Spleen (tissue), 7 donors: ENCODE results near the gene CNGA4.

Source experiments
- CTCF ChIP-seq, 11 experiments: fragments of 200-600 bp in 7 of 11; fragments of 450-650 bp in 4 of 11; sonication (generic) in 4 of 11; IDR thresholded peaks in 8 of 11; conservative IDR thresholded peaks in 3 of 11; 1 replicate in 7 of 11; 2 replicates in 4 of 11; pipeline versions ENCODE4 v1.4.0 to v1.8.0; 2016 to 2021; ENCODE audit warnings: antibody characterized with exemption in 11 of 11, inconsistent platforms in 4 of 11, mild to moderate bottlenecking in 1 of 11
- POLR2A ChIP-seq, 3 donors: fragments of 450-650 bp; IDR thresholded peaks; one replicate each; pipeline ENCODE4 v1.5.1; 2017; ENCODE audit warnings: antibody characterized with exemption in 3 of 3, mild to moderate bottlenecking in 1 of 3
- POLR2AphosphoS5 ChIP-seq, 3 donors: sonication (generic); formaldehyde crosslinking; IDR thresholded peaks; one replicate each; pipeline ENCODE4 v1.5.1; 2017; ENCODE audit warnings: antibody characterized with exemption in 3 of 3
- donor health status: DM: no; HTN: no; CAD: no; lungs with moderate emphysema.
- donor health status: DM: no; HTN: no; CAD: no.
- donor health status: DM: no; HTN: no; CAD: no.

GRCh38 chr11:6273188-6273587 is 34.3 kb downstream of the CNGA4 start:
- no peak for TF ChIP-seq CTCF (IDR thresholded peaks at IDR 0.05 in 8 of 11, conservative IDR thresholded peaks at IDR 0.05 in 3 of 11)
- no peak for TF ChIP-seq POLR2AphosphoS5 (IDR thresholded peaks at IDR 0.05)
- TF ChIP-seq POLR2A (IDR thresholded peaks at IDR 0.05): no peak
